Tongue (tissue), 2 donors: Measurements from ENCODE around the gene PCSK5. TPM values are rescaled to one million over a fixed set of nuclear protein-coding genes. Genes with fewer than 3 reads are reported as not detected.

Experiments
- DNase-seq: peaks from one replicate; pipeline ENCODE4 v3.0.0-alpha.2; 2015
- total RNA-seq: library from RNA; depleted of rRNA; stranded (reverse); fragments of >200 nt; gene quantifications from one replicate; pipeline ENCODE4 v1.2.3, GENCODE V29; 2014

Gene PCSK5
- total RNA-seq, 1 donor from 2014 or later, result 35.1 TPM

GRCh38 chr9:76399856-76400255 lies 509.4 kb downstream of the PCSK5 start:
- no peak for DNase-seq

- DNase-seq, result no peak
These were observed 510.1 kb downstream of the PCSK5 start for GRCh38 chr9:76400534-76401096.

- DNase-seq, result no peak
These were observed 510.7 kb downstream of the PCSK5 start for GRCh38 chr9:76401176-76401575.

GRCh38 chr9:76401580-76402354 lies 511.3 kb downstream of the PCSK5 start:
- no peak for DNase-seq

- DNase-seq, result peak; percentile 65
These were observed 512.9 kb downstream of the PCSK5 start for GRCh38 chr9:76403352-76403751.

- DNase-seq, result no peak
These were observed 513.9 kb downstream of the PCSK5 start for GRCh38 chr9:76404401-76404800.

GRCh38 chr9:76405340-76405739 lies 514.9 kb downstream of the PCSK5 start:
- DNase-seq, result peak; percentile 11

GRCh38 chr9:76405868-76406267 lies 515.4 kb downstream of the PCSK5 start:
- DNase-seq, result peak; percentile 53
